HG03571 (cell line): ENCODE results near the gene PTPRT.

ENCODE experiments used
- ATAC-seq: cut with Tn5 transposase; IDR thresholded peaks from one replicate; pipeline ENCODE4 v1.9.1; 2021; ENCODE audit not compliant: unreplicated experiment

The PTPRT gene

DNA sequence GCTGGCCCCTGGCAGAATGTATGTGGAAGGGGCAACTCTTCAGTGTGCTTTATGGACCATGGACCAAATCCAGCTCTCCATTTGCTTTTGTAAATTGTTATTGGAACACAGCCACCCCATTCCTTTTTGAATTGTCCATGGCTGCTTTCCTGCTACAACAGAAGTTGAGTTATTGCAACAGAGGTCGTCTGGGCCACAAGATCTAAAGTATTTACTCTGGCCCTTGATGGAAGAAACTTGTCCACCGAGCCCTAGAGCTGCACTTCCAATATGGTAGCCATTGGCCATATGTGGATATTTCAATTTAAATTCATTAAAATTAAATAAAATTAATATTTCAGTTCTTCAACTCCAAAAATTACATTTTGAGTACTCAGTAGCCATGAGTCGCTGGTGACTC, 543.5 kb downstream of the PTPRT start:
- ATAC-seq = no peak

DNA sequence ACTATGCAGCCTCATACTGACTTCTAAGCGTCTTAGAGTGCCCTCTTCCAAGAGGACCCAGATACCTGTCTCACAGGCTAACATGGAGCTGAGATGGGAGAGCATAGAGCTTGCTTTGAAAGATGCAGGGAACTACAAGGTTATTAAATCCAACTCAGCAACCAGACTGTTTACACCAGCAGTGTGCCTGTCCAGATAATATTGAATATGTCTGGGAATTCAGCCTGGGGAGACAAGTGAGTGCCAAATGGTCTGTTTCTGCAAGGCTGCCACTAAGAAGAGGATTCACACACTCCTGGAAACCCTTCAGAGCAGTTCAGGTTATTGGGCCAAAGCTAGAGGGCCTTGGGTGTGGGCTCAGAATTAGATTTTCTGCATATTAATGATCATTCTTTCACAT, 547.8 kb downstream of the PTPRT start:
- no peak for ATAC-seq

DNA sequence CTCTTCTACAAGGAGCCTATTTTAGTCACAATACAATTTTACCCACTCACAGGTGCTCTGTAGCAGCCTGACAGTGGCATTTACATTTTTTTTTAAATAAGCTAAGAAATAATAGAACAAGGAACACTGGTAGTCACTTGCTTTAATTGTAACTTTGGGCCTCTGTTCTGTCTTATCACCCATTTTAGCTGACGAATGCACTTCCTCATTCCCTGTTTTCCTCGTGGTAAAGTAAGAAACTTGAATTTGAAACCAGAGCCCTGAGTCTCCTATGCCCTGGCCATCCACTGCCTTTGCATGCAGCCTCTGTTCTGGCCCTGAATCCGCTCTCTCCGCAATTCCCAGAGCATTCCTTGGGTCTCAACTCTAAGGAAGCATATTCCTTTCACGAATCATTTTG, 550.6 kb downstream of the PTPRT start:
- ATAC-seq = no peak

DNA sequence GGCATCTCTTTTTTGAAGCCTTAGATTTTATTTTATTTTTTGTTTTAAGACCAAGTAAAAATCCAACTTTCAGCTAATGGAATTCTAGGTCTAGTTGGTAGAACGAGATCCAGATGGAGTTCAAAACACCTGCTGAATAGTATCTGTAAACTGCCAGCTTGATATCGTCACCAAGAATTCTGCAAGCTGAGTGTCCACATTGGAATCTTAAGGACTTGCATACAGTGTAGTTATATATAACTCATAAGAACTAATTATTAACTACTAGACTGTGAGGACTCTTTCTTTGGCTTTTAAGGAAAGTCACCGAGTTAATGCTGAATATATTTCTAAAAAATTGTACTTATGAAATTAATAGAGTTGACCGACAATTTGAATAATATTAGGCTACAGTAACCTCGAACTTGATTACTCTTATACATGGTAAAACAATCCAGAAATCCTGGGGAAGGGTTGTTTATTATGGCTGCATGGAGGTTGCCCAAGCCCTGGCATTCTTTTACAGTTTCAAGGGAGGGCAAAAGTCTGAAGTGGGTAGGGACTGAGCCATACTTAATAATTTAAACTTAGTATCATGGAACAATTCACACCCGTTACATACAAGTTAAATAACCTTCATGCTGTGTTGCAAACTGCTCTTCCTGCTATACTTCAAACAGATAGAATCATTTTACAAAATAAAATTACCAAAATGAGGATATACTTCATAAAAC, 553.9 kb downstream of the PTPRT start:
- no peak for ATAC-seq

DNA sequence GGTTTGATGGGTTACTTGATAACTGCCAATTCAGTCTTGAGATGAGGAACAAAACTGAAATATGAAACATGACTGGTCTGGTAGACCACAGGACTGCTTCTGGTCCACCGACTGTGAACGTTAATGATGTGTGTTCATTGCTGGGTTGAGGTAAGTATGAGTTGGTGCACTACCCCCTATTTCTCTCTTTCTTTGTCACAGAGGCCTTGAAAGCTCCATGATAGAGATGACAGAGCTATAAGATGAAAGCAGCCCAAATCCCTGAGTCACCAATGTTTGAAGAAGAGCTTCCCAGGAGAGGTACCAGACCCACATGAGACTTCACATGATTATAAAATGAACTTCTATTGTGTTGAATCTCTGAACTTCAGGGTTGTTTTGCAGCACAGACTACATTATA, 555.5 kb downstream of the PTPRT start:
- ATAC-seq = no peak

DNA sequence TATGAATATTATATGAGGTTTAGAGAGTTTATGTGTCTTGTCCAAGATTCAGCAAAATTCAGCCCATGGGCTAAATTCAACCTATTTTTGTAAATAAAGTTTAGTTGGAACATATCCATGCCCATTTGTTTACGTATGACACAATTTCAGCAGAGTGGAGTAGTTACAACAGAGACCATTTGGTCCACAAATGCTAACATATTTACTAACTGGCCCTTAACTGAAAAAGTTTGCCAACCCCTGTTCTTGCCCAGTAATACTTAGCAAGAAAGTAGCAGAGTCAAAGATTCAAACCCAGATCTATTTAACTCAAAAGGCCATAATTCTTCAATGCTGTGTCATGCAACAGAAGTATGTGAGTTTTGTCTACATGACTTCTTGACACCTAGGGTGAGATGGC, 561.0 kb downstream of the PTPRT start:
- ATAC-seq = no peak

DNA sequence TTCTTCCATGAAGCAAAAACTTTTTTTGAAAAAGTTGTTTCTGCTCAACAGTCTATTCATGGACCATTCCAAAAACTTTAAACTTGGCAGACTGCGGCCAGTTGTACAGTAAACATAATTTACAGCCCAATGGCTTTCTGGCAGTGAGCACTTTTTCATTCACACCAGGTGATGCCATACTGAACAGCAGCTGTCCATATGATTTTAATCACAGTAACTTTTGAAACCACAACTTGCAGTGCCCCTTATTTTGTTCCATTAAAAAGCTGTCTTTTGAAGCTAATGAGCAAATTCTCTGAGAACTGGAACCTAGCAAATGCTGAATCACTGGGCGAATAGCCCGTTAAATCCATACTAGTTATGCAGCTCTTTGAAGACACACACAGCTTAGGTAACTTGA, 576.6 kb downstream of the PTPRT start:
- no peak for ATAC-seq

DNA sequence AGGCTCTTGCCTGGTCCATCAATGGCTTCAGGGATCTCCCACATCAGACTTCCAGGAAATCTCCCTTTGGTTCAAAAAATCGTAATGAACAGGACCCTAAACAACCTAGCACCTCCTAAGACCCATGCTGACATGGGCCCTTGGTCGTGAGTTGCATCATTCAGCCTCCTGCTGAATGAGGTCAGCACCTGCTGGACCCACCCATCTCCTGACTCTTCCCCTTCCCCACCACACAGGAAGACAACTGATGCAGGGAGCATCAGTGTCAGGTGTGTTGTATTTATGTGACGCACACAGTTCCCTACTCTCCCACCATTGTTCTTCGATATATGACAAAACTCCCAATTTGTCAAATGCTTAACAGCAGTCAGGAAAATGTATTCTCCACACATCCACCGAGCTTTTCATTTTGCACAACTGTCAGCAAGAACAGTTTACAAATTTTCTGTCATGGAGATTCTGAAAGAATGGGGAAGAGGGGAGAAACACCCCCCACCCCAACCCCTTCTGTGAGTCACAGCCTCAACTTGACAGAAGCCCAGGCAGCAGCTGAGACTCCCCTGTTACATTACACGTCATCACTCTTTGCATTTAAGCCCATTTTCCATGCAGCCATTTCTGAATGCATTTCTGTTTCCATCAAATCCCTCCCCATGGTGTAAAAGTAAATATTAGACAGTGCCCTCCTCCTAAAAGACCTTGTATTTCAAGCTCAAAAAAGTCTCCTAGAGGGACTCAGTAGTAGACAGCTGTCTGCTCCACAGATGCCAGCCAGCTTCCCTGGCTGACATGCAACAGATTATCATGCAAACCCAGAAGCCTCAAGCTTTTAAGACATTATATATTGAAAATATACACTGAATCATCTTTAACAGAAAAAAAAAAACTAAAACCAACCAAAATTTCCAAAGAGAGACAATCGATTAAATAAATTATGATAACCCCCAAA, 577.5 kb downstream of the PTPRT start:
- ATAC-seq = no peak

DNA sequence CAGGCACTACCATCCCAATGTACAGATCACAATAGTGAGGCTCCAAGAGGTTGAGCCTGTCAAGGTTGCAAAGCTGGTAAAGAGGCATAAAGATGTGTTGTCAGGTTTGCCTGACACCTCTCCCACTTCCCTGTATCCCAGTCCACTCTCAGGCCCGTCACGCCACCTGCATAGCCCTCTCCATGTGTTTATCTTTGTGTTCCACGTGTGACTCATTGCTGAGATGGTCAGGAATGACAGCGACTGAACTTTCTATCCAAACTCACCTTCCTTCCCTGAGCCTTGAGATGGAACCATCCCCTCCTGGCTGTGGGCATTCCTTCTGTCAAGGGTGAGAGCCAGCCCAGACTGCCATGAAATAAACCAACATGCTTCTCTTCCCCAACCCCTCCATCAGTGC, 578.3 kb downstream of the PTPRT start:
- no peak for ATAC-seq

DNA sequence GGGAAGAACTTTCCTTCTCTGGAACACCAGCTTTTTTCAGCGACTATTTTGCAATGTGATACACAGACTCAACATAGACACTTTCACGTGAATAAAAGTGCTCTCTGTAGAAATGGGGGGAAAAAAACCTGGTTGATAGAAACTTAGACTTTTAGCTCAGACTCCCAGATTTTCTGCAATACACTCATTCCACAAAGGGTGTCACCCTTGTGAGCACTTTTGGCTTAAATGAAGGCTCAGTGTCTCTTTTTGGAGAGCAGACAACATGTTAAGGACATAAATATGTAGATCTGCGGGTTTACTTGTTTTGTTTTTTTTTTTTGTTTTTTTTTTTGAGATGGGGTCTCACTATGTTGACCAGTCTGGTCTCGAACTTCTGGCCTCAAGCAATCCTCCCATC, 579.6 kb downstream of the PTPRT start:
- ATAC-seq = no peak

DNA sequence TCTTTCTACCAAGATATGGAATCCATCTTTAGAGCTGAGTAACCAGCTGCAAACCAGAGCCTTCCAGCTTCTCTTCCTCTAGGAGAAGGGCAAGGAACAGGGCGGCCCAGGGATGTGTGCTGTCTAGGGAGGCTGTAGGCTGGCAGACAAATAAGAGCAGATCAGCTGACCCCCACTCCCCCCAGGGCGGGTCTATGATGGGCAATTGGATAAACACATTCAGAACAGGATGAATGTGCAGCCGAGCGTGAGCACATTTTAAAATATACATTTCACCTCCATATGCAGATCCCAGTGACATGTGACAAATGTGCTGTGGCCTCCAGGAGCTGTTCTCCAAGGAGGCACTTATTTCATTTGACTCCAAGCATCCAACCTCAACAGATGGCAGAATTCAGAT, 580.1 kb downstream of the PTPRT start:
- ATAC-seq = no peak

DNA sequence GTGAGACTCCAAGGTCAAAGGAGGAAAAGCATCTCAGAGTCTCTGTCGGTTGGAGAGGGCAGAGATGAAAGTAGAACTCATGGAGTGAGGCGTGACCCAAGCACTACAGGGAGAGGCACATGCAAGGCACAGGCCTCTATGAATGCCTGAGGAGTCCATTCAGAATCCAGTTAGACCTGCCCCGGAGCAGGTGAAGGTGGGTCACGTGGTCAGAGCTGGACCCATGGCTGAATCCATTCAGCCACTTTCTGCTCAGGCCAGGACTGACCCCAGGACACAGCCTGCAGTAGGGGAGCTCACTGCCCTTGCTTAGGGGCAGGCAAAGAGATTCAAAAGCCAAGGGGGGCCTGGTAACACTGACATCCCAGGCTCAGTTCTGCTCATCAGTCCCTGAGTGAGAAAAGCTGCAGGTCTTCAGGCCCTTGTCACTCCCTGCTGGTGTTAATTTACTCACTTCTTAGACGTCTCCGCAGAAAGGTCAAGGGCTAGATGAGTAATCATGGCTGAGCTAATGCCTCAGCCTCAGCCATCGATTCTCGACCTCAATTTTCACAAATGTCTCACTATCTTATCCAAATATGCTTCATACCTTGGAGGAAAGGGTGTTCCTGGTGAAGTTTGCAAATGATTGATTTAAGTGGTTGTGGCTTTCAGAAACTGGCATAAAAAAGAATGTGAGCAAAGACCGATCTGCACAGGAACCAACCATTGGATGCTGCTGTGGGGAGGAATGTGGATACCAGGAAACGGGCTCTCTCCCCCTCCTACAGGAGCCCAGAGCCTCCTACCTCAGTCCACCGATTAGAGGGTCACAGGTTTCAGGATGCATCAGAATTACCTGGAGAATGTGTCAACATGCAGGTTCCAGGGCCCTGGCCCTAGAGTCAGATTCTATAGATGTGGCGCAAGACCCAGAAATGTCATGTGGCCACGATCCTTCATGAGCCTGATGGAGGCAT, 584.4 kb downstream of the PTPRT start:
- ATAC-seq = no peak

DNA sequence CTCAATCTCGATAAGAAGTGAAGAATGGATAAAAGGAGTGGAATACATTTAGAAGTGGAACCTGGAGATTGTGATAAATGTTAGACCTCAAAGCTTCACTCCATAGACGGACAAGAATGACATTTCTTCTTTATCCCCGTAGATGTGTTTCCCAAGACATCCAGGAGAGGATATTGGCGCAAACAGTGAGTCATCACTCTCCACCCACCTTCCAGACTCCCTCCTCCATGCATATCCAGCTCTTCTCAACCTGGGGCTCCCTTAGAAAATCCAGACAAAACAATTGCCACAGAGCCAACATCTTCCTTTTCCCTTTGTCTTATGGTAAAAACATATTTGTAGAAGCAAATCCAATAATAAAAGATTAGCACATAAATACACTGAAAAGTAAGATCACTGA, 586.1 kb downstream of the PTPRT start:
- ATAC-seq = no peak

DNA sequence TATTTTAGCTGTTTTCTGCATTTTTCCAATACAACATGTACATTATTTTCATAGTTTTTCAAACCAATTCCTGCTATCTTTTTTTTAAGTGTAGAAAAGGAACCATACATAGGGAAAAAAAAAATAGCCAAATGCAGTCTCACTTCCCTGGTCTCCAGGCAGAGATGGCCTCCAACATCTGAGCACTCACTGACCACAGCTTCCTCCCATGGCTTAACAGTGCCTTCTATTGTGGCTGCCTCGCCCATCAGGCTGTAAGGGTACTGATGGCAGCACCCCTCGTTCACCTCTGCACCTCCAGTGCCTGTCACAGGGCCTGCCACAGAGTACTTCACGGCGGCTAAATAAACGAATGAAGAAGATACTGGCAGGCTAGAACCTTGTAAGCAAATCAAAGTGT, 591.1 kb downstream of the PTPRT start:
- ATAC-seq = no peak

DNA sequence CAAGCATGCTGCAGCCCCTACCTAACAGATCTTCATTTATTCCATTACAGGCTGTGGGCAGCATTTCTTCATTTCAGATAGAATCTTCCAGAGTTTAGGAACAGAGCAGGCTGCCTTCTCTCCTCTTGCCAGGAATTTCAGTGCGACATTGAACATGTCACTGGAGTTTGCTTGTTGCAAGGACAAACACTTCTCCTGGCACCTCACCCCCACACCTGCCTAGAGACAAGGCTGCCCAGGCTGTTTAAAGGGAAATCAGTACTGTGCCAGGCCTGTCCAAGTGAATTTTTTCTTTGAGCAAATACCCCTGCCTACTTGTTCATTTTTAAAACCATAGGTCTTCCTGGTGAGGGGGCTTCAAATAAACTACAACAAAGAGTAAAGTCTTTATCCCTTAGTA, 594.1 kb downstream of the PTPRT start:
- no peak for ATAC-seq

DNA sequence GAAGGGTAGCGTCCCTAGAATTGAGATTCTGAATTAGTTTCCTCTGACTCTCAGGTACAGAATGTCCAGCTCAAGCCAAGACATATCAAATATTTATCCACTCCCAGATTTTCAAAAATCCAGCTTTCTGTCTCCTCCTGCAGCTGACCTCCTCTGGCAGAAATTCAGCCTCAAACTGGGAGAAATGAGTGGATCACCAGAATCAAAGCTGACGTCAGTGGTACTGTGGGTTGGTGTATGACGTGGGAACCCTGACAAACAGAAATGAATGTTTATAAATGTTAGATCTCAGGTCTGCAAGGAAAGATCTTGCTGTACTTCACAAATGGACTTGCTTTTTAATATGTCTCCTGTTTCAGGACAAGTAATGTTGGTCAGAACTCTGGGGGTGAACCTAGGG, 595.0 kb downstream of the PTPRT start:
- ATAC-seq = no peak

DNA sequence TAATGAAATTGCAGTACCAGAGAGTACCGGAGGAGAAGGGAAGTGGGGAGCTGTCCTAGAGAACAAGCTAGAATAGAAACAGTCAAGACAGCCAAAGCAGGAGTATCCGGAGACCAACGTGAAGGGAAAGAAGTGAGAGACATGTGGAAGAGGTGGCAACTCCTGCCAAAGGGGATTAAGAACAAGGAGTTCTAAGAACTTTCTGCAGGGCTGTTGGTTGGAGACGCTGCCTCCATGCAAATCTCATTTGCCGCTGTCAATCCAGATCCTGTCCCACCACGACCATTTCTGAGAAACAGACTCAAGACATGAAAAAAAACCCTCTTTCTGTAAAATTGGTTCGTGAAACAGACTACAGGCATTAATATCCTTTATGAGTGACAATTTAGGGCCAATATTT, 595.7 kb downstream of the PTPRT start:
- no peak for ATAC-seq

DNA sequence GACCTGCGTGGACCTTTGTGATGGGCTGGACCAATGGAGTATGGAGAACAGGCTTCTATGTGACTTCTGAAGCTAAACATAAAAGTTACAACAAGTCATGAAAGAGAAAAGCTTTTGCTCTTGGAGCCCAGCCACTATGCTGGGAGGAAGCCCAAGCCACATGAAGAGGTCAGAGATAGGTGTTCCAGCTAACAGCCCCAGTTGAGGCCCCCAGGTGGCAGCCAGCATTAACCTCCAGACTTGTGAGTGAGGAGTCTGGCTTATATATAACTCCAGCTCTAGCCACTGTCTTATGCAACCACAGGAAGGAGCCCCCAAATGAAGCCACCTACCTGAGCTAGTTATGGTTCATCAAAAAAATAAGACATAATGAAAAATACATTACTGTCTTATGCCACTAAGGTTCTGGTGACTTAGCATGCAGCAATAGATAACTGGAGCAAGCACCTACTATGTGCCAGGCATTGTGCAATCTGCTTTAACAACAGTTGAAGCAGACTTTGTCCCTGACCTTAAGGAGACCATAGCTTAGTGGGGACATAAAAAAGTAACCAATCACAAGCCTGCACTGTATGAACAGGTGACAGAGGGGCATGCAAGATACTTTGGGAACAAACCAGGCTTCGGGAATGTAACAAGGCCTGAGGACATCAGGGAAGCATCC, 599.6 kb downstream of the PTPRT start:
- no peak for ATAC-seq

DNA sequence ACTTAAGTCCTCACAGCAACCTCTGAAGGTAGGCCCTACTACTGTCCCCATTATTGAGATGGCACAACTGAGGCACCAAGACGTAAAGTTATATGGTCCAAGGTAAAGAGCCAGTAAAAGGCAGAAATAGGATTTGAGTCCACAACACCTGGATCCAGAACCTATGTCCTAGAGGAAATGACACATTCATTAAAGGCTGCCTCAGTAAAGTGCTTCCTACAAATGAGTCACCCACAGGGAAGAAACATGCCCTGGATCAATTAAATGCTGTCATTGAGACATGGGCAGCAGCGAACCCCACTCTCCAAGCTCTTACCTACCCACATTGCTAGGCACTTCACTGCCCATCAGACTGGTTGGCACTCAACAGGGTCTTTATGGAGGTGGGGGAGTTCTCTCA, 600.9 kb downstream of the PTPRT start:
- ATAC-seq = no peak

DNA sequence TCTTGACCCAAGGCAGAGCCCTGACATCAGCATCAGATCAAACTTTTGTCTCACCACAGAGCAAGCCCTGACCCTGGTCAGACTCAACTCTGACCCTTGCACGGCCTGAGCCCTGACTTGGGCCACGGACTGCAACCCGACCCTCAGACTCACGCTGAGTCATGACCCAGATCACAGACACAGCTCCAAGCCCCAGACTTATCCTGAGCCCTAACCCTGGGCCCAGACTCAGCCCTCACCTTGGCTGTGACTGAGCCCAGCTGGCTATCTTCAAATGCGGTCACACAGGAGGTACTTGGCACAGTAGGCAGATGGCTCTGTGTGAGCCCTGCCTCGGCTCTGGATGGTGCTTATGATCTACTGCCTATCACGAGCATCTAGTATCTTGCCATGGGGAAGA, 602.3 kb downstream of the PTPRT start:
- no peak for ATAC-seq

DNA sequence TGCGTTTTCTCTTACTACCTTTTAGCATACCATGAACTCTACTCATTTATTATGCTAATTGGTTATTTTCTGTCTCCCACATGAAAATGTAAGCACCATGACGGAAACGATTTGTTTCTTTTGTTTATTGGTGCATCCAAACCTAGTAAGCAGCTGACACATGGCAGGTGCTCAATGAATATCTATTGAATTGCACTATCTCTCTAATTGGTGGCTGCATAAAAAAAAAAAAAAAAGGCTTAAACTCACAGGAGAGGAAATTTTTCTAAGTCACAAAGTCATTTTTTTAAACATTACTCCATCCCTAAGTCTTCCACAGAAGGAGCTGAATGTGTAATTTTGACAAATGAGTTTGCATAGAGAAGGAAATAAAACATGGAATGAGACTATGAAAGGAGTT, 608.4 kb downstream of the PTPRT start:
- ATAC-seq = no peak
